K562 (cell line): ENCODE results near the gene GGACT. TPM values are rescaled to one million over a fixed set of nuclear protein-coding genes. Genes with fewer than 3 reads are reported as not detected.

Experiments
- ATAC-seq: fragments of 200-7000 bp; cut with Tn5 transposase; 3 replicates; pipeline ENCODE4 v1.9.1; 2020; ENCODE audit warnings: moderate library complexity
- BruUV-seq: library from RNA; stranded (reverse); fragments of 400-500 nt; replicated peaks from 2 replicates; lab custom pipeline; 2021; lab: Mats Ljungman, UMichigan
- CTCF ChIA-PET: fragments of 300-600 bp; formaldehyde crosslinking; extraction: SDS; loops from one replicate; lab custom pipeline; 2021; ENCODE audit warnings: low intra/inter-chr PET ratio; lab: Yijun Ruan, JAX
- POLR2A ChIA-PET: fragments of 300-600, 350-650 bp; sonication (Branson Sonifier 250); formaldehyde crosslinking; extraction: SDS; loops from one replicate; lab custom pipeline; 2021; ENCODE audit warnings: antibody characterized with exemption, inconsistent platforms; lab: Yijun Ruan, JAX
- DNase-seq, 4 experiments: peaks; one replicate each; pipeline versions ENCODE4 v3.0.0 to v3.0.0-alpha.2; 2011 to 2018; ENCODE audit warnings: low spot score in 3 of 4, mixed read lengths in 3 of 4; ENCODE audit errors: extremely low read depth in 1 of 4
- FAIRE-seq: peaks from 2 replicates; lab custom pipeline; 2011; peaks lifted over from hg19 to GRCh38; lab: Jason Lieb, UNC
- H2AFZ ChIP-seq: 2 replicates; pipeline ENCODE4 v1.6.0; 2011; ENCODE audit warnings: low read depth, low read length, control low read depth, inconsistent platforms
- H3K27ac ChIP-seq: fragments of 200-600 bp; 3 replicates; pipeline ENCODE4 v1.8.0; 2011; ENCODE audit warnings: low read depth, mild to moderate bottlenecking, control low read depth, inconsistent platforms, low read length, moderate library complexity, mixed read lengths; ENCODE audit errors: extremely low read depth
- H3K27me3 ChIP-seq, 2 experiments: fragments of 300-600 bp in 1 of 2; 2 replicates in 1 of 2; 3 replicates in 1 of 2; pipeline versions ENCODE4 v1.6.0 to v1.8.0; 2011; ENCODE audit warnings: inconsistent platforms in 2 of 2, low read length in 2 of 2, mild to moderate bottlenecking in 1 of 2, mixed read lengths in 1 of 2, moderate library complexity in 1 of 2; ENCODE audit not compliant: control insufficient read depth in 2 of 2, insufficient read depth in 2 of 2
- H3K36me3 ChIP-seq: fragments of 300-600 bp; 3 replicates; pipeline ENCODE4 v1.8.0; 2011; ENCODE audit warnings: mild to moderate bottlenecking, low read length, inconsistent platforms; ENCODE audit not compliant: control insufficient read depth, insufficient read depth
- H3K4me1 ChIP-seq, 2 experiments: fragments of 200-600 bp in 1 of 2; replicated peaks in 1 of 2; 2 replicates in 1 of 2; 3 replicates in 1 of 2; pipeline versions ENCODE4 v1.5.1 to v1.8.0; 2011; ENCODE audit warnings: inconsistent platforms in 2 of 2, low read length in 2 of 2, mild to moderate bottlenecking in 1 of 2, mixed read lengths in 1 of 2, moderate library complexity in 1 of 2; ENCODE audit not compliant: control insufficient read depth in 2 of 2, insufficient read depth in 2 of 2
- H3K4me2 ChIP-seq: 2 replicates; pipeline ENCODE4 v1.6.1; 2011; ENCODE audit warnings: low read length, control low read depth, inconsistent platforms, mixed read lengths; ENCODE audit not compliant: insufficient read depth
- H3K4me3 ChIP-seq: fragments of 200-600 bp; sonication (generic), shearing (Covaris generic); 2 replicates; pipeline ENCODE4 v1.5.1; 2016; ENCODE audit warnings: control low read depth, inconsistent platforms
- H3K79me2 ChIP-seq: fragments of 200-600 bp; 3 replicates; pipeline ENCODE4 v1.8.0; 2011; ENCODE audit warnings: low read length, inconsistent platforms; ENCODE audit not compliant: control insufficient read depth, insufficient read depth
- H3K9ac ChIP-seq, 2 experiments: 2 replicates each; pipeline versions ENCODE4 v1.6.0 to v1.6.1; 2011; ENCODE audit warnings: low read depth in 2 of 2, low read length in 2 of 2, control low read depth in 1 of 2, inconsistent platforms in 1 of 2, mild to moderate bottlenecking in 1 of 2, mixed read lengths in 1 of 2; ENCODE audit not compliant: insufficient read depth in 1 of 2
- H3K9me1 ChIP-seq: one replicate; pipeline ENCODE4 v1.6.0; 2011; ENCODE audit warnings: inconsistent platforms, mild to moderate bottlenecking, low read length, moderate library complexity; ENCODE audit not compliant: control insufficient read depth, insufficient read depth
- H3K9me3 ChIP-seq: replicated peaks from 2 replicates; pipeline ENCODE4 v1.5.1; 2011; ENCODE audit warnings: low read depth, low read length, inconsistent platforms; ENCODE audit not compliant: control insufficient read depth, insufficient read depth
- H4K20me1 ChIP-seq: replicated peaks from 2 replicates; pipeline ENCODE4 v1.6.1; 2011; ENCODE audit warnings: low read length, inconsistent platforms, mixed read lengths; ENCODE audit not compliant: control insufficient read depth, insufficient read depth
- FOXP1 ChIP-seq: sonication (generic); formaldehyde crosslinking; IDR thresholded peaks from 2 replicates; pipeline ENCODE4 v1.8.0; 2022; ENCODE audit warnings: mild to moderate bottlenecking, missing genetic modification reagents
- MECOM ChIP-seq: fragments of 250-450 bp; sonication (Bioruptor Pico); IDR thresholded peaks from 2 replicates; pipeline ENCODE4 v1.8.0; 2022; ENCODE audit warnings: inconsistent platforms
- MEF2A ChIP-seq: IDR thresholded peaks from 2 replicates; pipeline ENCODE4 v1.6.1; 2011; ENCODE audit warnings: low read depth, mild to moderate bottlenecking, low read length, moderate library complexity; ENCODE audit not compliant: control insufficient read depth
- NUFIP1 ChIP-seq: fragments of 450-650 bp; IDR thresholded peaks from 2 replicates; pipeline ENCODE4 v1.6.1; 2018; ENCODE audit not compliant: partially characterized antibody
- PURB ChIP-seq: sonication (generic); formaldehyde crosslinking; IDR thresholded peaks from 2 replicates; pipeline ENCODE4 v1.9.0; 2021; ENCODE audit warnings: low read depth, mild to moderate bottlenecking, missing genetic modification reagents
- RBM25 ChIP-seq: fragments of 200-400 bp; formaldehyde crosslinking; IDR thresholded peaks from 2 replicates; pipeline ENCODE4 v1.6.1; 2018; ENCODE audit warnings: low read length, low read depth, moderate library complexity; ENCODE audit not compliant: severe bottlenecking
- ZNF644 ChIP-seq: fragments of 200-800 bp; sonication (Bioruptor generic); IDR thresholded peaks from 2 replicates; pipeline ENCODE4 v1.6.1; 2016; ENCODE audit warnings: low read depth, missing genetic modification characterization, missing compliant biosample characterization
- ZNF717 ChIP-seq: fragments of 250-450 bp; sonication (Bioruptor Pico); IDR thresholded peaks from 2 replicates; pipeline ENCODE4 v1.5.0; 2021
- WGBS: fragments of 100-300 bp; shearing (Covaris generic); methylation state at CpG from one replicate; pipeline ENCODE4 v1.1.6; 2016; ENCODE audit warnings: low coverage, mixed read lengths; ENCODE audit not compliant: insufficient coverage; ENCODE audit errors: missing lambda C conversion rate; 5-methylcytosine and 5-hydroxymethylcytosine counted together
- in situ Hi-C: fragments of 300-500 bp; cut with MboI; formaldehyde crosslinking; loops from 4 replicates; pipeline ENCODE4 v1.15.0; 2018; ENCODE audit warnings: inconsistent platforms, mixed read lengths
- intact Hi-C: fragments of 100-400 bp; cut with micrococcal nuclease; formaldehyde crosslinking; loops from 2 replicates; pipeline ENCODE4 v1.14.2; 2022
- polyA plus RNA-seq, 8 experiments: library from polyadenylated mRNA; depleted of rRNA in 4 of 8; stranded (reverse) in 5 of 8; unstranded in 3 of 8; fragments of >200 nt; fragmentation: Nextera tagmentation in 2 of 8; fragmentation: Illumina TruSeq in 1 of 8; extraction: Ambion mirVana in 2 of 8; extraction: Trizol in 1 of 8; gene quantifications; 2 replicates each; pipeline versions ENCODE4 v1.2.1 to v1.2.3, GENCODE V29; 2011 to 2014; ENCODE audit warnings: inconsistent platforms in 1 of 8, missing spikeins in 1 of 8
- total RNA-seq, 7 experiments: library from RNA; depleted of rRNA in 6 of 7; stranded (reverse); fragments of >200 nt in 6 of 7; fragmentation: Illumina TruSeq in 2 of 7; extraction: Trizol in 2 of 7; gene quantifications; 2 replicates each; pipeline versions ENCODE4 v1.2.1 to v1.2.3, GENCODE V29; 2011 to 2021; ENCODE audit warnings: low replicate concordance in 1 of 7
- TF ChIP-seq, protein P1 (sequence below), 2 experiments: IDR thresholded peaks; 2 replicates each; pipeline ENCODE4 v1.6.1; 2012; ENCODE audit warnings: improper control_type of control experiment in 2 of 2, low read depth in 2 of 2, low read length in 2 of 2, borderline replicate concordance in 1 of 2
- TF ChIP-seq, protein P2 (sequence below): fragments of 250-450 bp; sonication (Bioruptor Pico); IDR thresholded peaks from 2 replicates; pipeline ENCODE4 v1.8.0; 2022; ENCODE audit warnings: moderate library complexity, mild to moderate bottlenecking, inconsistent platforms

Gene GGACT
- total and polyA plus RNA-seq, 9 of the 15 experiments (the other 6 are each of a cell fraction or from before 2014, with no cell fraction given): 0.20 to 3.2 (median 1.7) TPM

DNA sequence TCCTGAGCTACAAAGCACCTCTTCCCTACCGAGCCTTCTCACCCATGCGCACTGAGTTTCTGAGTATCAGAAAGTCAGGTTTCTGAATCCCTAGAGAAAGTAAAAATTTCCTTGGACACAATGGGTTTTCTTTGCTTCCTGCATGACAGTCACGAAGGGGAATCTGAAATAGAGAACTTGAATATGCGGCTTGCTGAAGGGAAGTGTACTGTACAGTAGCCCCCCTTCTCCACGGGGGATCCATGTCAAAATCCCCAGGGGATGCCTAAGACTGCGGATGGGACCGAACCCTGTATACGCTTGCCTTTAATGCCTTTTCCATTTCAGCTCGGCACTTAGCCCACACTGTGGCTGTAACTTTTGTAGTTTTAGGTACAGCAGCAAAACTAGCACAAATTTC is 107.9 kb downstream of the GGACT start:
- ChIA-PET POLR2A (no interaction called here), CTCF (no interaction called here)
- ATAC-seq (no peak), FAIRE-seq (no peak), DNase-seq (no peak)
- TF ChIP-seq MEF2A (no peak), PURB (no peak), ZNF717 (CRISPR knock-in tag) (no peak), NUFIP1 (no peak), MECOM (CRISPR knock-in tag) (no peak), FOXP1 (CRISPR knock-in tag) (no peak), ZNF644 (tag) (no peak), RBM25 (no peak)
- TF ChIP-seq, protein P1, sequence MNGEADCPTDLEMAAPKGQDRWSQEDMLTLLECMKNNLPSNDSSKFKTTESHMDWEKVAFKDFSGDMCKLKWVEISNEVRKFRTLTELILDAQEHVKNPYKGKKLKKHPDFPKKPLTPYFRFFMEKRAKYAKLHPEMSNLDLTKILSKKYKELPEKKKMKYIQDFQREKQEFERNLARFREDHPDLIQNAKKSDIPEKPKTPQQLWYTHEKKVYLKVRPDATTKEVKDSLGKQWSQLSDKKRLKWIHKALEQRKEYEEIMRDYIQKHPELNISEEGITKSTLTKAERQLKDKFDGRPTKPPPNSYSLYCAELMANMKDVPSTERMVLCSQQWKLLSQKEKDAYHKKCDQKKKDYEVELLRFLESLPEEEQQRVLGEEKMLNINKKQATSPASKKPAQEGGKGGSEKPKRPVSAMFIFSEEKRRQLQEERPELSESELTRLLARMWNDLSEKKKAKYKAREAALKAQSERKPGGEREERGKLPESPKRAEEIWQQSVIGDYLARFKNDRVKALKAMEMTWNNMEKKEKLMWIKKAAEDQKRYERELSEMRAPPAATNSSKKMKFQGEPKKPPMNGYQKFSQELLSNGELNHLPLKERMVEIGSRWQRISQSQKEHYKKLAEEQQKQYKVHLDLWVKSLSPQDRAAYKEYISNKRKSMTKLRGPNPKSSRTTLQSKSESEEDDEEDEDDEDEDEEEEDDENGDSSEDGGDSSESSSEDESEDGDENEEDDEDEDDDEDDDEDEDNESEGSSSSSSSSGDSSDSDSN (IDR thresholded peaks at IDR 0.05; ENCODE audit: borderline replicate concordance in 1 of 2, low read depth in 2 of 2, low read length in 2 of 2): no peak
- TF ChIP-seq, protein P2, sequence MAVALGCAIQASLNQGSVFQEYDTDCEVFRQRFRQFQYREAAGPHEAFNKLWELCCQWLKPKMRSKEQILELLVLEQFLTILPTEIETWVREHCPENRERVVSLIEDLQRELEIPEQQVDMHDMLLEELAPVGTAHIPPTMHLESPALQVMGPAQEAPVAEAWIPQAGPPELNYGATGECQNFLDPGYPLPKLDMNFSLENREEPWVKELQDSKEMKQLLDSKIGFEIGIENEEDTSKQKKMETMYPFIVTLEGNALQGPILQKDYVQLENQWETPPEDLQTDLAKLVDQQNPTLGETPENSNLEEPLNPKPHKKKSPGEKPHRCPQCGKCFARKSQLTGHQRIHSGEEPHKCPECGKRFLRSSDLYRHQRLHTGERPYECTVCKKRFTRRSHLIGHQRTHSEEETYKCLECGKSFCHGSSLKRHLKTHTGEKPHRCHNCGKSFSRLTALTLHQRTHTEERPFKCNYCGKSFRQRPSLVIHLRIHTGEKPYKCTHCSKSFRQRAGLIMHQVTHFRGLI (CRISPR knock-in tag): no peak
- WGBS: 43% methylated on average over 8 of the region's 9 CpGs
- Histone ChIP-seq H3K9ac (no peak overlapping the region), H3K27ac (no peak overlapping the region), H3K4me2 (no peak overlapping the region), H3K27me3 (no peaks in the 10 kb centered on the region), H2AFZ (no peak overlapping the region), H3K9me1 (no peaks in the 10 kb centered on the region), H3K9me3 (no peaks in the 10 kb centered on the region), H3K36me3 (no peaks in the 10 kb centered on the region), H4K20me1 (no peaks in the 10 kb centered on the region), H3K79me2 (no peaks in the 10 kb centered on the region), H3K4me3 (no peak overlapping the region), H3K4me1 (no peaks in the 10 kb centered on the region; a peak in 1 of 5 replicates)
- BruUV-seq: no TSS peak
- in situ Hi-C loops (no loop called here), intact Hi-C loops (no loop called here)

Other genes with a start within 250 kb of the GGACT start
- 13.6 and 14.5 TPM in 2 replicates for gene TMTC4, start 86.0 kb upstream of the GGACT start, total RNA-seq (2014; rRNA removed)
- 11.8 and 14.4 TPM in 2 replicates for gene TMTC4, start 86.0 kb upstream of the GGACT start, total RNA-seq (2014; rRNA removed; fragmentation: Illumina TruSeq; extraction: Trizol)
- gene TMTC4, start 86.0 kb upstream of the GGACT start, total RNA-seq (2015; rRNA removed; fragmentation: Illumina TruSeq; extraction: Trizol): 10.0 TPM in 2 replicates
- 15.1 and 16.7 TPM in 2 replicates for gene TMTC4, start 86.0 kb upstream of the GGACT start, total RNA-seq (2021)
- 15.2 and 17.3 TPM in 2 replicates for gene TMTC4, start 86.0 kb upstream of the GGACT start, polyA plus RNA-seq (2011; rRNA removed)
- 10.1 and 11.0 TPM in 2 replicates for gene TMTC4, start 86.0 kb upstream of the GGACT start, polyA plus RNA-seq (2014; fragmentation: Illumina TruSeq; extraction: Trizol)
- 1 to 10 TPM; 3.5 to 3.6 TPM for gene TMTC4, start 86.0 kb upstream of the GGACT start, polyA plus RNA-seq (2014; fragmentation: Nextera tagmentation; extraction: Ambion mirVana)
- 12.8 and 14.3 TPM in 2 replicates for gene TMTC4, start 86.0 kb upstream of the GGACT start, polyA plus RNA-seq (2014; rRNA removed)